Measurements from ENCODE around the gene RBBP4. TPM values are rescaled to one million over a fixed set of nuclear protein-coding genes. Genes with fewer than 3 reads are reported as not detected.
"Not testable (repeated sequence)": the region's sequence is repeated elsewhere in the genome, so short reads cannot be mapped to it uniquely, and the experiment has no call there.

Gene RBBP4
- total RNA-seq, 4 donors from 2014 or later: 97.8 to 104 (median 102) TPM

- intact Hi-C loops (cut with DNase I; ENCODE audit: low total_unique reads): loop anchor here (10.0 kb wide), 1 partner anchor 156 kb away; no protein-coding TSS in a partner anchor
- DNase-seq (ENCODE audit: low spot score in 2 of 2): no peak
- no peak for TF ChIP-seq CTCF (IDR thresholded peaks at IDR 0.05)
- TF ChIP-seq POLR2A (IDR thresholded peaks at IDR 0.05): no peak
- whole genome bisulfite sequencing, 2 donors: 70 to 78% methylated on average over 2 of the region's 2 CpGs
- no peak overlapping the region for H3K4me3 ChIP-seq (ENCODE audit: low read depth, poor library complexity, severe bottlenecking)
Observed at GRCh38 chr1:32709075-32709474, 58.1 kb downstream of the RBBP4 start.

- intact Hi-C loops (cut with DNase I; ENCODE audit: low total_unique reads): loop anchor here (10.0 kb wide), 1 partner anchor 155 kb away; no protein-coding TSS in a partner anchor
- no peak for TF ChIP-seq POLR2A (IDR thresholded peaks at IDR 0.05)
- TF ChIP-seq CTCF (IDR thresholded peaks at IDR 0.05): no peak
- WGBS, 2 donors: 67 to 77% methylated on average over 4 to 5 of the region's 5 CpGs
- H3K4me3 ChIP-seq (ENCODE audit: low read depth, poor library complexity, severe bottlenecking): no peak overlapping the region
- no peak for DNase-seq (ENCODE audit: low spot score in 2 of 2)
Observed at GRCh38 chr1:32709476-32709875, 58.5 kb downstream of the RBBP4 start.

GRCh38 chr1:32711221-32711620 is 60.2 kb downstream of the RBBP4 start:
- H3K4me3 ChIP-seq (ENCODE audit: low read depth, poor library complexity, severe bottlenecking); DNase-seq (ENCODE audit: low spot score in 2 of 2): not testable (repeated sequence)
- intact Hi-C loops (cut with DNase I; ENCODE audit: low total_unique reads): loop anchor here (5.0 kb wide), 1 partner anchor 61 kb away; no protein-coding TSS in a partner anchor
- 74 to 83% methylated on average over 4 of the region's 4 CpGs for WGBS, 2 donors

GRCh38 chr1:32713081-32713480 is 62.1 kb downstream of the RBBP4 start:
- TF ChIP-seq CTCF (IDR thresholded peaks at IDR 0.05): no peak
- TF ChIP-seq POLR2A (IDR thresholded peaks at IDR 0.05): no peak
- DNase-seq (ENCODE audit: low spot score in 2 of 2): no peak
- H3K4me3 ChIP-seq (ENCODE audit: low read depth, poor library complexity, severe bottlenecking): no peak overlapping the region
- intact Hi-C loops (cut with DNase I; ENCODE audit: low total_unique reads): loop anchor here (5.0 kb wide), 1 partner anchor 59 kb away; no protein-coding TSS in a partner anchor
- 88 to 90% methylated on average over 10 of the region's 10 CpGs for WGBS, 2 donors

- 82 to 86% methylated on average over 4 of the region's 4 CpGs for WGBS, 2 donors
- no peak overlapping the region for H3K4me3 ChIP-seq (ENCODE audit: low read depth, poor library complexity, severe bottlenecking)
- no peak for TF ChIP-seq POLR2A (IDR thresholded peaks at IDR 0.05)
- TF ChIP-seq CTCF (IDR thresholded peaks at IDR 0.05): no peak
- no peak for DNase-seq (ENCODE audit: low spot score in 2 of 2)
- intact Hi-C loops (cut with DNase I; ENCODE audit: low total_unique reads): loop anchor here (5.0 kb wide), 1 partner anchor 58 kb away; no protein-coding TSS in a partner anchor
Observed at GRCh38 chr1:32714277-32714676, 63.3 kb downstream of the RBBP4 start.

GRCh38 chr1:32715901-32716311 is 64.9 kb downstream of the RBBP4 start:
- intact Hi-C loops (cut with DNase I; ENCODE audit: low total_unique reads): no loop called here

More at GRCh38 chr1:32715901-32716311, 64.9 kb downstream of the RBBP4 start:
- WGBS, 2 donors: 50 to 63% methylated on average over 3 to 4 of the region's 4 CpGs
- no peak for DNase-seq (ENCODE audit: low spot score in 2 of 2)
- TF ChIP-seq POLR2A (IDR thresholded peaks at IDR 0.05): no peak
- no peak for TF ChIP-seq CTCF (IDR thresholded peaks at IDR 0.05)
- H3K4me3 ChIP-seq (ENCODE audit: low read depth, poor library complexity, severe bottlenecking): no peak overlapping the region
